GM21786 (cell line): ENCODE data around the gene EARS2.
"Not testable (repeated sequence)": the region's sequence is repeated elsewhere in the genome, so short reads cannot be mapped to it uniquely, and the experiment has no call there.

Experiments used
- ATAC-seq: cut with Tn5 transposase; IDR thresholded peaks from one replicate; pipeline ENCODE4 v1.9.1; 2021; ENCODE audit not compliant: unreplicated experiment

The EARS2 gene

GRCh38 chr16:23528644-23529310 is 28.4 kb downstream of the EARS2 start:
- no peak for ATAC-seq

DNA sequence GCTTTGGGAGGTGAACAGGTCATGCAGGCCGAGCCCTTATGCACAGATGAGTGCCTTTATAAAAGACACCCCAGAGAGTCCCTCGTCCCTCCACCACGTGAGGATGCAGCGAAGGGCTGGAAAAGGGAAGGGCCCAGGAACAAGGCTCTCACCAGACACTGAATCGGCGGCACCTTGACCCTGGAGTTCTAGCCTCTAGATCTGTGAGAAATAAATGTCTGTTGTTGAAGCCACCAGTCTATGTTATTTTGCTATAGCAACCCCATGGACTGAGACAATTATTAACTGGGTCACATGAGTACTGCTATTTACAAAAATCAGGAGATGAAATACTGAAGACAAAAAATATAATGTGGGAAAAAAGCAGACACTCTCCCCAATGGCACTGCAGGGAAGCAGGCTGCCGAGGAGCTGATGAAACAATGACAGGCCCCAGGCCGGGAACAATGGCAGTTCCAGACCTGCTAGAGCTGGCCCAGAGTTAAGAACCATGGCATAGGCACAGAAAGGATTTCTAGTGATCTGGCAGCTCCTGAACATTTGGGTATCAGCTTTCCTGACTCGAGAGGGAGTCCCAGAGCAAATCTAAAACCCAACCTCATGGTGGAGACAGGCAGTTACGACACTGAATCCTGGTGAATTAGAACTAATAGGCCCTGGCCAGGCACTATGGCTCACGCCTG is 29.0 kb downstream of the EARS2 start:
- no peak for ATAC-seq

DNA sequence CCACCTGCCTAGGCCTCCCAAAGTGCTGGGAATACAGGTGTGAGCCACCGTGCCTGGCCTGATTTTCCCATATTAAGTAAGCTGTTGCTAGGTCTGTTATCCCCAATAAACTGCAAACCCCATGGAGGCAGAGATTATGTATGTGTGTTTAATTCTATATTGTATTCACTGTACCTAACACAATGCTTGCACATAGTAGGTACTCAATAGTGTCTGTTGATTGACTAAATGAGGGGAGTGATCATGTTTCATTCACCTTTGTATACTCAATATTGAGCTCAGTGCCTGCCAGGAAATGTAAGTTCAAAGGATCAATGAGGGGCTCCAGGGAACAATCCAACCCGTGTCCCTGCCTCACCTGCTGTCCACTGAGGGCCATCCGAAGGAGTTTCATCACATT is 32.3 kb downstream of the EARS2 start:
- ATAC-seq, result no peak

DNA sequence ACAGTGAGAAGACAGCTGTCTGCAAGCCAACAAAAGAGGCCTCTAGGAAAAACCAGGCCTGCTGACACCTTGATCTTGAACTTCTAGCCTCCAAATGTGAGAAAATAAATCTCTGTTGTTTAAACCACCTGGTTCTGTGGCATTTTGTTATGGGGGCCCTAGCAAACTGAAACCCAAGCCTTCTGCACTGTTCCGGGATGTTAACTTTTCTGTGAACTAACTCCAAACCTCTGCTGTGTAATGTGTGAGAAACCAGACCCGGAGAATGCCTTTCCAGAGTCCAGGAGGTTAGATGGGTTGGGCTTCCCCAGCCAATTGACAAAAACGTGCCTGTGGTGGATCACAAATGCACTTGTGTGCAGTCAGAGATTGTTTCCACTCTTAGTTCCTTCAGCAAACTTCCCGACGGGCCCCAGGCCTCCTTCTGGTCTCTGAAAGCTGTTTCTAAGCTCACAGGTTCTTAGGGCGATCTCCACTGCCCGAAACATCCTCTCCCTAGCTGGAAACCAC is 33.2 kb downstream of the EARS2 start:
- no peak for ATAC-seq

DNA sequence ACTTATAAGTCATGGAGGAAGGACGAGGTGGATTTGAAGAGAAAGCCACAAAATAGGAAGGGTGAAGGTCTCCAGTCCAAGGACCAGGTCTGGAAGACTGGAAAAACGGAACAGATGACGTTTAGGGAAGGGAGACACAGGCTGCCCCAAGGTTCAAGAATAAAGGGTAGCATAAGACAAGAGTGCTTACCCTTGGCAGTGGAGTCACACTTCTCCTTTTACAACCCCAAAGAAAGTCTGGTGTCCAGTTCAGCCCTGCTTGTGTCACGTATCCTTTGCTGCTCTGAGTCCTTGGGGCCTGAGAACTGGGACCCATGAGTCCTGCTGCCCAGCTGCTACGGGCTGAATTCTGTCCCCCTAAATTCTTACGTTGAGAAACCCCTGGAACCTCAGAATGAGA is 33.8 kb downstream of the EARS2 start:
- no peak for ATAC-seq

DNA sequence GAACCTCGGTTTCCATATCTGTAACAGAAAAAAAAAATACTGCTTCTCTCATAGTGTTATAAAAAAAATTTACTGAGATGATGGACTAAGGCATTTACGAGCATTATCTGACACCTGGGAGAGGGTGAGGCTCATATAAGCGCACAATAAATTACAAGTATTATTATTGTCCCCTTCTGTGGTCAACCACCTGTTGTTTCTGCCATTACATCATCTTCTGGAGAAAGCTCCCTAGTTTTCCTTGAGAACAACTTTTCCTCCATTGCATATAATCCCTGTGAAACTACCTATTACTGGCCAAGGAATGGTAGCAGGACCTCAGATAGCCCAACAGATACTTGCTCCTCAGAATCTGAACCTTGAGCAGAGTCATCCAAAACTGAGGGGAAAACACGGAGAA is 35.2 kb downstream of the EARS2 start:
- no peak for ATAC-seq

DNA sequence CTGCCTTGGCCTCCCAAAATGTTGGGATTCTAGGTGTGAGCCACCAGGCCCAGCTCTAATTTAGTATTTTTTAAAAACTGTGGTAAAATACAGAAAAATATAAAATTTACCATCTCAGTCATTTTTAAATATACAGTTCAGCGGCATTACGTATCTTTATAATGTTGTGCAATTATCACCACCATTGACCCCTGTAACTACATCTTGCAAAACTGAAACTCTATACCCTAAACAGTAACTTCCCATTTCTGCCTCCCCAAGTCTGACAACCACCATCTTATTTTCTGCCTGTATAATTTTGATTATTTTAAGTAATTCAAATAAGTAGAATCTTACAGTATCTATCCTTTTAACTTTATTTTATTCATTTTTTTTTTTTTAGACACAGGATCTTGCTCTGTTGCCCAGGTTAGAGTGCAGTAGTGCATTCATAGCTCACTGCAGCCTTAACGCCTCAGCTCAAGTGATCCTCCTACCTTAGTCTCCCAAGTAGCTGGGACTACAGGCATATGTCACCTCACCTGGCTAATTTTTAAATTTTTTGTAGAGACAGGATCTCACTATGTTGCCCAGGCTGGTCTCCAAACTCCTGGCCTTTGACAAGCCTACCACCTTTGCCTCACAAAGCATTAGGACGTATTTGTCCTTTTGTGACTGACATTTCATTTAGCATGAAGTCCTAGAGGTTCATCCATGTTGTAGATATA is 36.0 kb downstream of the EARS2 start:
- no peak for ATAC-seq

GRCh38 chr16:23520500-23520899 is 36.6 kb downstream of the EARS2 start:
- no peak for ATAC-seq

DNA sequence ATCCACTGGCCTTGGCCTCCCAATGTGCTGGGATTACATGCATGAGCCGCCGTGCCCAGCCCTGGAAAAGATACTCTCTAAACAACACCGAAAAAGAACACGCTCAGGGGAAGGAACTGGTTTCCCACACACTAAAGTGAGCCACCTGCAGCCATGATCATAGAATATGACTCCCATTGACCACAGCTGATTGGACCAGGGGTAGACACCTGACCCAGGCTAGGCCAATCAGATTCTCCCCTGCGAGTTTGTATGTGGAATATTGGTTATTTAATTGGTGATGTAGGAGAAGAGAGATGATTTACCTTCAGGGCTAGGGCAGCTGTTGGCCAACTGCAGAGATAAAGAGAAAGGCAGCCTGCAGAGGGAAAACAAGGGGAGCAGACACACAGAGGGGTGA is 37.9 kb downstream of the EARS2 start:
- no peak for ATAC-seq

DNA sequence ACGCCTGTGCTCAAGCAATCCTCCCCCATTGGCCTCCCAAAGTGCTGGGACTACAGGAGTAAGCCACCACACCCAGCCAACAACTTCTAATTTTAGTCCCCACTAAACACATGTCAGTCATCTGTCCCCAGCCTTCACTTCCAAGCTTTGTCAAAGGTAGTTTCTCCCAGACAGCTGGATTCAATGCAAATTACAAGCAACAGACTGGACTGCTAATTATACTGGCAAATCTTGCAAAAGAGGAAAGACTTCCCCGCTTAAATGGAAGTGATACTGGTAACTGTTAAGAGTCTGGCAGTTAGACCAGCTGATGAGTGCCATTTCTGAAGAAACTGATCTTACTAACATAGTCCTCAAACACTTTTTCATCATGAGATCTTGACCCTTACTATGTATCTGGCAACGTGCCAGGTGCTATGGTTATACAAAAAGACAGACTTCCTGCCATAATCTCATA is 38.7 kb downstream of the EARS2 start:
- peak; percentile 66 for ATAC-seq

DNA sequence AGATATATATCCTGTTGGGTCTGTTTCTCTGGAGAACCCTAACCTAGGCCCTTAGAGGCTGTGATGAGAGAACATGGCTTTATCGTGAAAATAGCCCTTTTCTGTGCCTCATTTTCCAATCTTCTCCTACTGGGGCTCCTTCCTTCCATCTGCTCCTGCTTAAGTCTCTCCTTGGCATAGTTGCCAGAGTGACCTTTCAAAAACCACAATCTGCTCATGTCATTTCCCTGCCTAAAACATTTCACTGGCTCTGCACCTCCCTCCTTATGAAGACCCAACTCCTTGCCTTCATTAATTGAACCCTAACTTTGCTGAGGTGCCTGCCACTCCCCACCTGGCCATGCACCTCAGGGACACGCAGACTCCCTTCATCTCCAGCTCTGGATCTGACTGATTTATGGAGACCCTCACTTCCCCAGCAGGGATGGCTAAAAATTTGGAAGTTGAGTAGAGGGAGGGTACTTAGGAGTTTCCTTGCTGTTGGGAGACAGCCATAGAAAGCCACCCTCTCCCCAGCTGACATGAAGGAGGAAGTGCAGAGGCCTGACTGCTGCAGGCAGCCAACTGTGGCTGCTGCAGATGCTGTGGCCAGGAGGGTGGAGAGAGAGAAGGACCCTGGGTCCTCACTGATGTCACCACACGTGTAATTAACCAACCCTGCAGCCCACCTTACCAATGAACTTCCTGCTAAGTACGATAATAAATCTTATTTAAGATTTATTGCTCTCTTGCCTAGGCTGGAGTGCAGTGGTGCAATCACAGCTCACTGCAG is 40.6 kb downstream of the EARS2 start:
- ATAC-seq, result no peak

- no peak for ATAC-seq
Observed at GRCh38 chr16:23515881-23516280, 41.3 kb downstream of the EARS2 start.

- ATAC-seq, result no peak
Observed at GRCh38 chr16:23514381-23515152, 42.6 kb downstream of the EARS2 start.

DNA sequence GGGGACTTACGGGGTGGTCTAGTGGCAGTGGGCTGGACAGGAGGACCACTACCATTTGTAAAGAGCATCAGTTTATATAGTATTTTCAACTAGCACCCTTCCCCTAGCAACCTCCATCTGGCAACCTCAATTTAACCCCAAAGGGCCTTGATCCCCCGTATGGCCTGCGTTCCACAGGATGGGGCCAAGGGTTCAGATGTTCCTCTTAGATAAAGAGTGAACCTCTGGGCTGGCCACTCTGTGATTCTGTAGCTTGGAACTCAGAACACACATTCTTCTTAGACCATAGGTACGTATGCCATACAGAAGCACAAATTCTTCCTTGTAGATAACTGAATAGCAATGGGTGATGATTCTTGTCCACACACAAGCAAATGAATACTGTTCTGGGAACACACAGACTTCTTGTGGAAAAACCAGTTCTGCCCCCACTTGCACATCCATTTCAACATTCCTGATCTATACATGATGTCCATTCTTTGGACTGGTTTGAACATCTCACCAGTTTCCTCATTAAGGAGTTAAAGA is 44.9 kb downstream of the EARS2 start:
- no peak for ATAC-seq

- no peak for ATAC-seq
Observed at GRCh38 chr16:23511731-23512130, 45.4 kb downstream of the EARS2 start.

DNA sequence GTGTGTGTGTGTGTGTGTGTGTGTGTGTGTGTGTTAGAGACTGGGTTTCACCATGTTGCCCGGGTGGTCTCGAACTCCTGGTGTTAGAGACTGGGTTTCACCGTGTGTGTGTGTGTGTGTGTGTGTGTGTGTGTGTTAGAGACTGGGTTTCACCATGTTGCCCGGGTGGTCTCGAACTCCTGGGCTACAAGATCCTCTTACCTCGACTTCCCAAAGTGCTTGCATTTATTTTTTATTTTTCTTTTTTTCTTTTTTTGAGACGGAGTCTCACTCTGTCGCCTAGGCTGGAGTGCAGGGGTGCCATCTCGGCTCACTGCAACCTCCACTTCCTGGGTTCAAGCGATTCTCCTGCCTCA is 46.3 kb downstream of the EARS2 start:
- not testable (repeated sequence) for ATAC-seq

- peak; percentile 64 for ATAC-seq
Observed at GRCh38 chr16:23510164-23510914, 46.8 kb downstream of the EARS2 start, which contains the start of gene GGA2. Gene GGA2 (minus strand): TSS chr16:23510494. CDS start chr16:23510411, 83 bp downstream.

DNA sequence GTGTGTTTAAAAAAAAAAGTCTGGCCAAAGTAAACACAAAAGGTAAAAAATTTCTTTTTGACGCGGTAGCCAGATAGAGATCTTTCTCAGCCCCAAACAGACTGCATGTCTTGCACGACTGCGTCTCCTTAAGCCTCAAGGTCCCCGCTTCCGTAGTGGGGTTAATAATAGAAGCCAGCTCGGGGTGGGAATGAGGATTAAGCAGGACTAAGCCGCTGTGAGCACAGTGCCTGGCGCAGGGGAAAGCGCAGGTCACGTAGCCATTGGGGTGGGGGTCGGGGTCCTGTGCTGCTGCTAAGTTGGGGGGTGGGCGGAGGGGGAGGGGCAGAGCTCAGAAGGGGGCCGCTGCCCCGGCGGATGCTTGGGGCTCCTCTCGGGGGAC is 47.4 kb downstream of the EARS2 start:
- ATAC-seq, result no peak

DNA sequence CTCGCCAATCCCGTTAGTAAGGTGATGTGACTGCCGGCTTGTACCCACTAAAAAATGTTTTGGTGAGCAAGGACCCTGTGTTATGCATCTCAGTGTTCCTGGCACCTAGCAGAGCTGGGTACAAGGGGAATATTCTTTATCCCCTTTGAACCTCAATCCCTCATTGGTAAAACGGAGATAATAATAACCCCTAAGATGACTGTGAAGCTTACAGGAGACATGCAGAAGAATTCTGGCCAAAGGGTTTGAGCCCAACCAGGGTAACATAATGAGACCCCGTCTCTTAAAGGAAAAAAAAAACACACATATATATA is 47.8 kb downstream of the EARS2 start:
- ATAC-seq, result no peak
